LNCaP clone FGC (cell line): ENCODE results near the gene DTNA.
"Not testable (repeated sequence)": the region's sequence is repeated elsewhere in the genome, so short reads cannot be mapped to it uniquely, and the experiment has no call there.

Experiments used
- DNase-seq: peaks from one replicate; pipeline ENCODE4 v3.0.0-alpha.2; 2011; ENCODE audit warnings: low read depth
- H3K4me3 ChIP-seq: 2 replicates; pipeline ENCODE4 v1.5.1; 2011; ENCODE audit warnings: mild to moderate bottlenecking, low read depth, low read length, control low read depth
- TF ChIP-seq, protein P1 (sequence below): IDR thresholded peaks from 2 replicates; pipeline ENCODE4 v1.5.1; 2012; ENCODE audit warnings: mild to moderate bottlenecking; ENCODE audit not compliant: control insufficient read depth, insufficient read depth; ENCODE audit errors: extremely low read depth

Gene DTNA

GRCh38 chr18:34704823-34705222 is 5.3 kb upstream of the DTNA start:
- TF ChIP-seq, protein P1, sequence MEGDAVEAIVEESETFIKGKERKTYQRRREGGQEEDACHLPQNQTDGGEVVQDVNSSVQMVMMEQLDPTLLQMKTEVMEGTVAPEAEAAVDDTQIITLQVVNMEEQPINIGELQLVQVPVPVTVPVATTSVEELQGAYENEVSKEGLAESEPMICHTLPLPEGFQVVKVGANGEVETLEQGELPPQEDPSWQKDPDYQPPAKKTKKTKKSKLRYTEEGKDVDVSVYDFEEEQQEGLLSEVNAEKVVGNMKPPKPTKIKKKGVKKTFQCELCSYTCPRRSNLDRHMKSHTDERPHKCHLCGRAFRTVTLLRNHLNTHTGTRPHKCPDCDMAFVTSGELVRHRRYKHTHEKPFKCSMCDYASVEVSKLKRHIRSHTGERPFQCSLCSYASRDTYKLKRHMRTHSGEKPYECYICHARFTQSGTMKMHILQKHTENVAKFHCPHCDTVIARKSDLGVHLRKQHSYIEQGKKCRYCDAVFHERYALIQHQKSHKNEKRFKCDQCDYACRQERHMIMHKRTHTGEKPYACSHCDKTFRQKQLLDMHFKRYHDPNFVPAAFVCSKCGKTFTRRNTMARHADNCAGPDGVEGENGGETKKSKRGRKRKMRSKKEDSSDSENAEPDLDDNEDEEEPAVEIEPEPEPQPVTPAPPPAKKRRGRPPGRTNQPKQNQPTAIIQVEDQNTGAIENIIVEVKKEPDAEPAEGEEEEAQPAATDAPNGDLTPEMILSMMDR = no peak
- no peak overlapping the region for H3K4me3 ChIP-seq
- DNase-seq = no peak

- TF ChIP-seq, protein P1 = no peak
- no peak overlapping the region for H3K4me3 ChIP-seq
- no peak for DNase-seq
Measured at GRCh38 chr18:34707670-34708069, 2.4 kb upstream of the DTNA start.

DNA sequence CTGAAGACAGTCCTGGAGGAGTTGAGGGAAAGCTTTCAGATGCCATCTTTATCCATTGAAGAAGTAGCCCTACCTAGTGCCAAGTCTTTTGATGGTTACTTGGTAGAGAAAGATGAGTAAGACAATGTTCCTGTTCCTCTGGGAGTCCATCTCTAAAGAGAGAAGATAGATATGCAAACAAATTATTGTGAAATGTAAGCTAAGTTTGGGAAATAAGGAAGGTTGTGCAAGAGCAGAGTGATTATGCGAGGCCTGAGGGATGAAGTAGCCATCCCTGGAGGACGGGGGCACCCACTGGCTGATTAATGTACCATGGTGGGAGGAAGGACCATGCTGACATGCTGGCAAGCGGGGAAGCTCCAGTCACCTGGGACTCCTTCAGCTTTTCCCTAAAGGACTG is 994 bp upstream of the DTNA start:
- TF ChIP-seq, protein P1 = no peak
- no peak overlapping the region for H3K4me3 ChIP-seq
- no peak for DNase-seq

DNA sequence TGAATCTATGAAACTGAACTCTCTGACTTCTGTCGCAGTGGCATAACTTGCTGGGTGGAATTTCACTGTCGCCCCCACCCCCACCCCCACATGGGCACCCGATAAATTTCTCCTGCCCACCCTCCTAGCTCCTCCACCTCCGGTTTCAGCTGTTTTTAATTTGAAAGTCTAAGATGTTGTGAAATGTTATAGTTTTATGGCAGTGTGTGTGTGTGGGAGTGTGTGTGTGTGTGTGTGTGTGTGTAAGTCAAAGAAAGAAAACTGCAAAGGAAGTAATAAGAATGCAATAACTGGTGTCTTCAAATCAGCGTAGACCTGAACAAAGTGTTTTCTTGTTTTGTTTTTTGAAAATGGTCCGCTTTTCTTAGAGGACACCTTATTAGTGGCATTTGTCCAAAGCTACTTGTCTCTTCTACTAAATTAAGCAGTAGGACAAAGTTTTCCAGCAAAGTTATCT is 388 bp downstream of the DTNA start:
- H3K4me3 ChIP-seq = no peak overlapping the region
- no peak for DNase-seq
- TF ChIP-seq, protein P1 = no peak

DNA sequence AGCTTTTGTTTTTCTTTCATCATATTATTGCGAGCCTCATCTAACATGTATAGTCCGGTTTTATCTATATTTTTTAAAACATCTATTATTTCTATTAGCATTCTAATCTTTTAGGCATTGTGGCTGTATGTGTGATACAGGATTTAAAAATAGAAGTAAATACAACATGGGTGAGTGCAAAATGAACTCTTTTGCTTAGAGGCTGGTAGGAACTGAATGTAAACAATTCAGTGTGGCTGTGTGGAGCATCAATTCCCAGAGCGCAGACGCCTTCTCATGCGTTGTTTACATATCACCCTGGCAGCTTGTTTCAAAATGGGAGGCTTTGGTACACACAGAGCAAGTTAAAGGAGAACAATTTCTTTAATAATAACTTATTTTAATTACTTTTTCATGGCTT is 836 bp downstream of the DTNA start:
- no peak for DNase-seq
- TF ChIP-seq, protein P1 = no peak
- no peak overlapping the region for H3K4me3 ChIP-seq

DNA sequence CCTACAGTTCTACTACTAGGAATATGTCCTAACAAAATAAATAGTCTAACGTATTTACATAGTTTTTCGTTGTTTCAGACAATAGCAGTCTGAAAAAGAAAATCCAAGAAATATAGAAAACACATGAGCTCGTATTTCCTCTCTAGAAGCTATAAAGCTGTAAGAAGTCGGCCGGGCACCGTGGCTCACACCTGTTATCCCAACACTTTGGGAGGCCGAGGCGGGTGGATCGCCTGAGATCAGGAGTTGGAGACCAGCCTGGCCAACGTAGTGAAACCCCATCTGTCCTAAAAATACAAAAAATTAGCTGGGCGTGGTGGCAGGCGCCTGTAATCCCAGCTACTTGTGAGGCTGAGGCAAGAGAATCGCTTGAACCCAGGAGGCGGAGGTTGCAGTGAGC is 6.0 kb downstream of the DTNA start:
- DNase-seq, H3K4me3 ChIP-seq: not testable (repeated sequence)

- no peak for DNase-seq
- TF ChIP-seq, protein P1 = no peak
- H3K4me3 ChIP-seq = no peak overlapping the region
Measured at GRCh38 chr18:34718610-34719009, 8.5 kb downstream of the DTNA start.
